NCI-H2107 treated with DMSO at 0.1 percent for 48 hours (cell line): Measurements from ENCODE around the gene HIVEP1.

ENCODE experiments used
- DNase-seq: peaks from one replicate; lab custom pipeline; 2025; ENCODE audit not compliant: unreplicated experiment; lab: John Stamatoyannopoulos, UW

HIVEP1 gene

GRCh38 chr6:12047792-12048432, 35.8 kb downstream of the HIVEP1 start:
- no peak for DNase-seq

- DNase-seq, result no peak
These were observed 36.5 kb downstream of the HIVEP1 start for GRCh38 chr6:12048609-12049008.

GRCh38 chr6:12049165-12049564, 37.1 kb downstream of the HIVEP1 start:
- DNase-seq, result no peak

- DNase-seq, result no peak
These were observed 39.8 kb downstream of the HIVEP1 start for GRCh38 chr6:12051861-12052368.

- DNase-seq, result no peak
These were observed 46.3 kb downstream of the HIVEP1 start for GRCh38 chr6:12058172-12058961.

- no peak for DNase-seq
These were observed 48.9 kb downstream of the HIVEP1 start for GRCh38 chr6:12060780-12061609.

GRCh38 chr6:12062605-12063004, 50.5 kb downstream of the HIVEP1 start:
- DNase-seq, result no peak

GRCh38 chr6:12064131-12064530, 52.0 kb downstream of the HIVEP1 start:
- DNase-seq, result no peak

GRCh38 chr6:12064538-12065071, 52.5 kb downstream of the HIVEP1 start:
- DNase-seq, result no peak

GRCh38 chr6:12065321-12066140, 53.4 kb downstream of the HIVEP1 start:
- DNase-seq, result no peak

- no peak for DNase-seq
These were observed 54.2 kb downstream of the HIVEP1 start for GRCh38 chr6:12066297-12066696.

- DNase-seq, result no peak
These were observed 56.9 kb downstream of the HIVEP1 start for GRCh38 chr6:12068899-12069557.

GRCh38 chr6:12069891-12070529, 57.9 kb downstream of the HIVEP1 start:
- DNase-seq, result no peak

- no peak for DNase-seq
These were observed 59.0 kb downstream of the HIVEP1 start for GRCh38 chr6:12071064-12071615.

GRCh38 chr6:12075067-12075563, 63.0 kb downstream of the HIVEP1 start:
- no peak for DNase-seq

- no peak for DNase-seq
These were observed 65.1 kb downstream of the HIVEP1 start for GRCh38 chr6:12077021-12077710.

GRCh38 chr6:12078014-12078413, 65.9 kb downstream of the HIVEP1 start:
- no peak for DNase-seq

GRCh38 chr6:12081771-12082170, 69.7 kb downstream of the HIVEP1 start:
- no peak for DNase-seq
